Uterus (tissue), 4 donors: ENCODE measurements around the gene LY6G6F. TPM values are rescaled to one million over a fixed set of nuclear protein-coding genes. Genes with fewer than 3 reads are reported as not detected.

Experiments
- DNase-seq, 2 donors: peaks; one replicate each; pipeline ENCODE4 v3.0.0-alpha.2; 2019 to 2020
- H3K27ac ChIP-seq, 2 donors: fragments of 200-600 bp; sonication (generic); 1 replicate in 1 of 2; 2 replicates in 1 of 2; pipeline ENCODE4 v1.5.1; 2016 to 2018
- H3K27me3 ChIP-seq, 2 donors: fragments of 200-600 bp; sonication (generic); one replicate each; pipeline ENCODE4 v1.5.1; 2018 to 2019; ENCODE audit warnings: control low read depth in 1 of 2
- H3K36me3 ChIP-seq, 2 donors: fragments of 200-600 bp; sonication (generic); one replicate each; pipeline ENCODE4 v1.5.1; 2019; ENCODE audit warnings: control low read depth in 1 of 2
- H3K4me1 ChIP-seq, 2 donors: fragments of 200-600 bp; sonication (generic); one replicate each; pipeline ENCODE4 v1.5.1; 2018 to 2019; ENCODE audit warnings: control low read depth in 1 of 2
- H3K4me3 ChIP-seq, 2 donors: fragments of 200-600 bp; sonication (generic); 1 replicate in 1 of 2; 2 replicates in 1 of 2; pipeline ENCODE4 v1.5.1; 2018 to 2019; ENCODE audit warnings: mild to moderate bottlenecking in 1 of 2
- H3K9me3 ChIP-seq, 2 donors: fragments of 200-600 bp; sonication (generic); one replicate each; pipeline ENCODE4 v1.5.1; 2019; ENCODE audit warnings: control low read depth in 1 of 2
- CTCF ChIP-seq, 4 experiments: fragments of 200-600 bp in 2 of 4; fragments of 450-650 bp in 2 of 4; sonication (generic) in 2 of 4; IDR thresholded peaks; one replicate each; pipeline ENCODE4 v1.5.1; 2016 to 2019; ENCODE audit warnings: antibody characterized with exemption in 4 of 4, mild to moderate bottlenecking in 2 of 4, moderate library complexity in 1 of 4
- POLR2A ChIP-seq, 2 donors: fragments of 450-650 bp; IDR thresholded peaks; one replicate each; pipeline ENCODE4 v1.6.1; 2016; ENCODE audit warnings: antibody characterized with exemption in 2 of 2, mild to moderate bottlenecking in 1 of 2, moderate library complexity in 1 of 2
- intact Hi-C: fragments of 100-400 bp; cut with DNase I; formaldehyde crosslinking; loops from one replicate; pipeline ENCODE4 v1.15.1; 2023; ENCODE audit warnings: low total_unique reads
- total RNA-seq, 4 donors: library from RNA; depleted of rRNA in 3 of 4; stranded (reverse); fragments of >200 nt in 3 of 4; gene quantifications; one replicate each; pipeline versions ENCODE4 v1.1.0 to v1.2.4, GENCODE V29; 2014 to 2023
- donor health status: DM: yes; HTN: yes; CAD: no.

LY6G6F gene
- total RNA-seq, 4 donors from 2014 or later: not detected

- H3K27me3 ChIP-seq: no peaks in the 10 kb centered on the region
- peak; percentile 68 to 85 for TF ChIP-seq POLR2A (IDR thresholded peaks at IDR 0.05)
- TF ChIP-seq CTCF (IDR thresholded peaks at IDR 0.05): no peak
- intact Hi-C loops: no loop called here
- H3K4me1 ChIP-seq: peaks cover 11 to 19% of the 10 kb centered on the region in 2 donors
- H3K9me3 ChIP-seq: no peaks in the 10 kb centered on the region
- peak within 1 kb of the TSS; percentile 58 to 71 for H3K4me3 ChIP-seq
- no peaks in the 10 kb centered on the region for H3K36me3 ChIP-seq
- peak within 1 kb of the TSS; percentile 81 to 91 for H3K27ac ChIP-seq
- peak; percentile 85 to 89 for DNase-seq
Measured at GRCh38 chr6:31660381-31661261, 46.0 kb upstream of the LY6G6F start, which contains the start of gene C6orf47. C6orf47 (minus strand) TSS chr6:31660778; CDS start chr6:31659947, 831 bp downstream.

- DNase-seq: no peak
- Histone ChIP-seq H3K4me3 (peak overlapping the region; percentile 58 to 71), H3K27ac (peak overlapping the region; percentile 81 to 91), H3K27me3 (no peaks in the 10 kb centered on the region), H3K9me3 (no peaks in the 10 kb centered on the region), H3K36me3 (no peaks in the 10 kb centered on the region), H3K4me1 (peaks cover 11 to 21% of the 10 kb centered on the region in 2 donors)
- TF ChIP-seq POLR2A (IDR thresholded peaks at IDR 0.05): no peak
- no peak for TF ChIP-seq CTCF (IDR thresholded peaks at IDR 0.05)
- intact Hi-C loops: no loop called here
Measured at GRCh38 chr6:31661262-31662123, 45.2 kb upstream of the LY6G6F start.

GRCh38 chr6:31662124-31662723, 44.4 kb upstream of the LY6G6F start:
- Histone ChIP-seq H3K9me3 (no peaks in the 10 kb centered on the region), H3K27ac (peak overlapping the region in 1 of 2 donors; percentile 5), H3K27me3 (no peaks in the 10 kb centered on the region), H3K36me3 (no peaks in the 10 kb centered on the region), H3K4me3 (no peak overlapping the region), H3K4me1 (peaks cover 18 to 28% of the 10 kb centered on the region in 2 donors)
- no peak for TF ChIP-seq POLR2A (IDR thresholded peaks at IDR 0.05)
- TF ChIP-seq CTCF (IDR thresholded peaks at IDR 0.05): no peak
- no peak for DNase-seq
- intact Hi-C loops: no loop called here

- H3K4me1 ChIP-seq: peaks cover 17 to 25% of the 10 kb centered on the region in 2 donors
Measured at GRCh38 chr6:31663126-31663960, 43.3 kb upstream of the LY6G6F start.

More at GRCh38 chr6:31663126-31663960, 43.3 kb upstream of the LY6G6F start:
- TF ChIP-seq CTCF (IDR thresholded peaks at IDR 0.05): no peak
- TF ChIP-seq POLR2A (IDR thresholded peaks at IDR 0.05): no peak
- H3K27me3 ChIP-seq: no peaks in the 10 kb centered on the region
- H3K9me3 ChIP-seq: no peaks in the 10 kb centered on the region
- H3K27ac ChIP-seq: peak overlapping the region; percentile 91 to 97
- intact Hi-C loops: no loop called here
- no peaks in the 10 kb centered on the region for H3K36me3 ChIP-seq
- peak overlapping the region; percentile 91 to 93 for H3K4me3 ChIP-seq
- DNase-seq: no peak
